ENCODE data around the gene KIF13A. TPM values are rescaled to one million over a fixed set of nuclear protein-coding genes. Genes with fewer than 3 reads are reported as not detected.

Gene KIF13A
- polyA plus RNA-seq, 1 donor from 2014 or later: 1.4 TPM

- no peaks in the 10 kb centered on the region for H3K4me1 Mint-ChIP-seq
- H3K4me3 Mint-ChIP-seq: no peak overlapping the region
- H3K27me3 Mint-ChIP-seq: no peaks in the 10 kb centered on the region
- H3K9me3 Mint-ChIP-seq: no peaks in the 10 kb centered on the region
- H3K36me3 Mint-ChIP-seq: peaks cover 5% of the 10 kb centered on the region
- H3K27ac Mint-ChIP-seq: no peak overlapping the region
Measured at GRCh38 chr6:17842934-17843821, 144.3 kb downstream of the KIF13A start.

DNA sequence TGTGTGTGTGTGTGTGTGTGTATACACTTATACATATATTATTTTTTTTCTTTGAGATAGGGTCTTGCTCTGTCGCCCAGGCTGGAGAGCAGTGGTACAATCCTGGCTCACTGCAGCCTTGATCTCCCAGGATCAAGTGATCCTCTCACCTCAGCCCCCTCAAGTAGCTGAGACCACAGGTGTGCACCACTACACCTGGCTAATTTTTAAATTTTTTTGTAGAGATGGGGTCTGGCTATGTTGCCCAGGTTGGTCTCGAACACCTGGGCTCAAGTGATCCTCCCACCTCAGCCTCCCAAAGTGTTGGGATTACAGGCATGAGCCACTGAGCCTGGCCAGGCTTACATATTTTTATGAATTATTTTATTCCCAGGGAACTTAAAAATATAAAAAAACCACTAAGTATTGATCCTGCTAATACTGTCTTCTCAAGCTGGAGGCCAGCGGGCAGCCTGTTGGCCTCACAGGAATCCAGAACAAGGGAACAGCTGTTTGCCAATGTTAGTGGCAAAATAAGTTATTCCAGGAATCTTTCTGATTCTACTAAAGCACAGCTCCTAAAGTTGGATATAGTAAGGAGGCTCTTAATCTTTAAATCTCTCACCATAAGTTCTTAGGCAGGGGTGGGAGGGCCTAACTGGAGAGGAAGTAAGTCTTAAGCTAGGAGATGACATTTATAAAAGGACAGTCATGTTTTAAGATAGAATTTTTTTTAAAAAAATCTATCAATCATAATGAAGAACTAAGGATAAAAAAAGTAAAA lies 145.2 kb downstream of the KIF13A start:
- peaks cover 3% of the 10 kb centered on the region for H3K36me3 Mint-ChIP-seq
- H3K9me3 Mint-ChIP-seq: no peaks in the 10 kb centered on the region
- H3K27me3 Mint-ChIP-seq: no peaks in the 10 kb centered on the region
- no peak overlapping the region for H3K4me3 Mint-ChIP-seq
- H3K4me1 Mint-ChIP-seq: no peaks in the 10 kb centered on the region
- H3K27ac Mint-ChIP-seq: no peak overlapping the region

DNA sequence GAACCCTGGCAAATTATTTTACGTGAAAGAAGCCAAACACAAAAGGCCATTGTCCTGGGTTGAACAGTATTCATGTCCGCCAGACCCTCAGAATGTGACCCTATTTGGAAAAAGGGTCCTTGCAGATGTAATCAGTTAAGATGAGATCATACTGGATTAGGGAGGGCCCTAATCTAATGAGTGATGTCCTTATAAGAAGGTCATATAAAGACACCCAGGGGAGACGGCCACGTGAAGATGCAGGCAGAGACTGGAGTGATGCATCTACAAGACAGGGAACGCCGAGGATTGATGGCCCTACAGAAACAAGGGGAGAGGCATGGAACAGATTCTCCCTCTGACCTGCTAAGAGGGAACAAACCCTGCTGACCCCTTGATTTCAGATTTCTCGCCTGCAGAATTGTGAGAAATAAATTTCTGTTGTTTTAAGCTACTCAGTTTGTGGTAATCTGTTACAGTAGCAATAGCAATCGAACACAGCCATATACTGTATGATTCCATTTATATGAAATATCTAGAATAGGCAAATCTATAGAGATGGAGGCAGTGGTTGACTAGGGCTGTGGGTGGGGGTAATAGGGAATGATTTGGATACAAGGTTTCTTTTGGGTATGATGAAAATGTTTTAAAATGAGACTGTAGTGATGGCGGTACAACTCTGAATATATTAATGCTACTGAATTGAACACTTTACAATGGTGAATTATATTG lies 147.8 kb downstream of the KIF13A start:
- Mint-ChIP-seq H3K4me1 (no peaks in the 10 kb centered on the region), H3K27ac (no peak overlapping the region), H3K4me3 (no peak overlapping the region)

DNA sequence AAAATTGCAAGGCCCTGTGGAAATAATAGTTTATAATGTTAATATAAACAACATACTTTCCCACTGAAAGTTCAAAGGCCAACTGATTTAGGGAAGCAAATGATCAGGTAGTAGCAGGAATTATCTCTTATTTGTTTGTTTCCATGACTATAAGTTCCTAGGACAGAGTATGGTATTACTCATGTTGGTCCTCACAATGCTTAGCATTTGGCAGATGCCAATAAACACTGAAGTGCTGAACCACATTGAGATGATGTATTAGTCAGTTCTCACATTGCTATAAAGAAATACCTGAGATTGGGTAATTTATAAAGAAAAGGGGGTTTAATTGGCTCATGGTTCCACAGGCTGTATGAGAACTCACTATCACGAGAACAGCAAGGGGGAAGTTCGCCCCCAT lies 151.1 kb downstream of the KIF13A start:
- no peak overlapping the region for H3K4me3 Mint-ChIP-seq
- H3K9me3 Mint-ChIP-seq: no peaks in the 10 kb centered on the region
- H3K27ac Mint-ChIP-seq: no peak overlapping the region
- peaks cover 3% of the 10 kb centered on the region for H3K36me3 Mint-ChIP-seq
- H3K4me1 Mint-ChIP-seq: no peaks in the 10 kb centered on the region
- no peaks in the 10 kb centered on the region for H3K27me3 Mint-ChIP-seq

More for the DNA sequence above, 147.8 kb downstream of the KIF13A start:
- H3K27me3 Mint-ChIP-seq: no peaks in the 10 kb centered on the region
- H3K36me3 Mint-ChIP-seq: peaks cover 5% of the 10 kb centered on the region
- H3K9me3 Mint-ChIP-seq: no peaks in the 10 kb centered on the region

GRCh38 chr6:17835784-17836183 lies 151.7 kb downstream of the KIF13A start:
- no peak overlapping the region for H3K4me3 Mint-ChIP-seq
- no peaks in the 10 kb centered on the region for H3K4me1 Mint-ChIP-seq
- H3K27me3 Mint-ChIP-seq: no peaks in the 10 kb centered on the region
- no peak overlapping the region for H3K27ac Mint-ChIP-seq
- peaks cover 5% of the 10 kb centered on the region for H3K36me3 Mint-ChIP-seq
- no peaks in the 10 kb centered on the region for H3K9me3 Mint-ChIP-seq

GRCh38 chr6:17831135-17831534 lies 156.3 kb downstream of the KIF13A start:
- no peak overlapping the region for H3K4me3 Mint-ChIP-seq
- peaks cover 0 to 1% (median 0%) of the 10 kb centered on the region in 3 donors for H3K4me1 Mint-ChIP-seq
- no peak overlapping the region for H3K27ac Mint-ChIP-seq
- no peaks in the 10 kb centered on the region for H3K27me3 Mint-ChIP-seq
- H3K9me3 Mint-ChIP-seq: no peaks in the 10 kb centered on the region
- peaks cover 7% of the 10 kb centered on the region for H3K36me3 Mint-ChIP-seq

DNA sequence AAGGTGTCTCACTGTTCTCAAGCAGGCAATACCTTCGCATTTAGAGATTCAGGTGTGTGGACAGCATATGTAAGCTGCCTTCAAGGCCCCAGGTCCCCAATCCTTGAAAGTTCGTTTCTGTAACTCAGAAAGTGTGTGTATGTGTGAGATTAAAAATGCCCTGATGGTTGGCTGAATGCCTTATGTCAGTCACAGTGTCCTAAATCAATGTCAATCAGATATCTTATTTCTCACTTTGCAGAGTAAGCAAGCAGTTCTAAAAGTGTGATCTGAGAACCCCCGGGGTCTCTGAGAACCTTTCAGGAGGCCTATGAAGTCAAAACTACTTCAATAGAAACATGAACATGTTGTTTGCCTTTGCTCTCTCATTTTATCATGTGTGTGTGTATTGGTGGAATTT lies 157.5 kb downstream of the KIF13A start:
- Mint-ChIP-seq H3K27ac (no peak overlapping the region), H3K4me3 (no peak overlapping the region), H3K9me3 (no peaks in the 10 kb centered on the region), H3K27me3 (no peaks in the 10 kb centered on the region), H3K4me1 (peaks cover 0 to 1% (median 0%) of the 10 kb centered on the region in 3 donors), H3K36me3 (peaks cover 6% of the 10 kb centered on the region)

- Mint-ChIP-seq H3K4me3 (no peak overlapping the region), H3K36me3 (peaks cover 6% of the 10 kb centered on the region), H3K27me3 (no peaks in the 10 kb centered on the region), H3K9me3 (no peaks in the 10 kb centered on the region), H3K4me1 (peaks cover 0 to 1% (median 0%) of the 10 kb centered on the region in 3 donors), H3K27ac (no peak overlapping the region)
Measured at GRCh38 chr6:17828149-17828548, 159.3 kb downstream of the KIF13A start.

DNA sequence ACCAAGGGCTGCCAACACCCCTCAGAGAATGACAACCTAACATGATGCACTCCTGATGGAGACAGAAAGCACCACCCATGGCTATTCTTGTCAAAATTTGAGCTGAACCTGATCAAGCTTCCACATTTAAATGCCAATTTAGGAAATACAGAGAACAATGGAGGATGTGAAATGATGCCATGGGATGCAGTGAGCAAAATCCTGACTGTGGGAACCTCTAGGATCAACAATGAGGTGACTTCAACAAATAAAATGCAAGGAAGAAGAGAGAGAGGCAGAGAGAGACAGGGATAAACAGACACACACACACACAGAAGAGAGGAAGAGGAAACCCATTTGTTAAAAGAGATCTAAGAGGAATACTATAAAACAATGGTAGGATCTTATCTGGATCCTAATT lies 161.1 kb downstream of the KIF13A start:
- Mint-ChIP-seq H3K36me3 (peaks cover 7% of the 10 kb centered on the region), H3K4me1 (peaks cover 0 to 1% (median 0%) of the 10 kb centered on the region in 3 donors), H3K4me3 (no peak overlapping the region), H3K9me3 (no peaks in the 10 kb centered on the region), H3K27me3 (no peaks in the 10 kb centered on the region), H3K27ac (no peak overlapping the region)

- peaks cover 3% of the 10 kb centered on the region for H3K36me3 Mint-ChIP-seq
- no peaks in the 10 kb centered on the region for H3K4me1 Mint-ChIP-seq
Measured at GRCh38 chr6:17820055-17820454, 167.4 kb downstream of the KIF13A start.

DNA sequence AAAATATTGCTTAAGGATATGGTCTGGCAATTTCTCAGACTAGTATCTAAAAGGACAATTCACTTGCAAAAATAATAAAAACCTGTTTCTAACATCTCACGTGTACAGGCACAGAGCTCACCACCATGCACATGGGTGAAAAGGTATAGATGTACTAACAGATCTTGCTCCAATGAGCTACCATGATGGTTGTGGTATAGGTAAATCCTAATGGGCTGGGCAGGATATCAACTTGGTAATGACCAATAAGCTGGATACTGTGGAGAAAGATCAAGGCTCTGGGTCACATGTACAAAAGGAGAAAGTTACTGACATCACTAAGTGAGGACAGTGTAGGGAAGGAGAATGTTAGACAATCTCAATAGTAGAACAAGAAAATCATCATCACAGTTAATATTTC lies 169.7 kb downstream of the KIF13A start:
- Mint-ChIP-seq H3K4me1 (no peaks in the 10 kb centered on the region), H3K27ac (no peak overlapping the region), H3K27me3 (no peaks in the 10 kb centered on the region)

More at GRCh38 chr6:17820055-17820454, 167.4 kb downstream of the KIF13A start:
- no peaks in the 10 kb centered on the region for H3K9me3 Mint-ChIP-seq
- H3K27ac Mint-ChIP-seq: no peak overlapping the region
- no peaks in the 10 kb centered on the region for H3K27me3 Mint-ChIP-seq
- H3K4me3 Mint-ChIP-seq: no peak overlapping the region

DNA sequence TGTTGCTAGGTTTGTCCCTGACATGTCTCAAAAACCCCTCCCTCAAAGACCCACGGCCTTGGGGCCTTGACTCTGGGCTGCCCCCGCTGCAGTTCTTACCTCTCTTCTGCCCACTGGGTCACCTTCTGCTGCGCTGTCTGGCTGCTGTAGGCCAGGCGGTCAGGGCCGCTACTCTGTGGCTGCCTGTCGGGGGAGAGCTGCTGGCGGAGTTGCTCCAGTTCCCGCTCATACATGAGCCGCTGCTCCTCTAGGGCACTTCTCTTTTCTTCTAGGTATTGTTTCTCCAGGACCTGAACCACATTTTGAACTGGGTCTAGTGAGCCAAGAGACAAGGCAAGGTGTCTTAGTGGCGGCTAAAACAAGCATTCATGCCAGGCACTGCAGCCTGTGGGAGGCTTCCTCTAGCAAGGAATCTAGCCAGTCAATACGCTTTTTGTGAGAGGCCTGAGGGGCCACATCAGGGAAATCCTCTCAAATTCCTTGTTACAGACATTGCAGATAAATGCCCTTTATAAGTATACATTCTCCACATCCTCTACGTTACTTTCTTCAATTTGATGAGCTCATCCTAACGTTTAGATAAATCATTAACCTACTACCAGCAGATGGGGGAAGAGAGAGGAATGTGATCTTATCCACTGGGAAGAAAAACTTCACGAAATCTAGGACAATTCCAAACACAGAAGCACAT lies 170.4 kb downstream of the KIF13A start:
- Mint-ChIP-seq H3K4me1 (no peaks in the 10 kb centered on the region), H3K27ac (no peak overlapping the region), H3K27me3 (no peaks in the 10 kb centered on the region), H3K9me3 (peaks cover 0 to 7% (median 2%) of the 10 kb centered on the region in 3 donors), H3K4me3 (no peak overlapping the region), H3K36me3 (peaks cover 5% of the 10 kb centered on the region)

More for the DNA sequence above, 169.7 kb downstream of the KIF13A start:
- no peak overlapping the region for H3K4me3 Mint-ChIP-seq
- peaks cover 5% of the 10 kb centered on the region for H3K36me3 Mint-ChIP-seq
- H3K9me3 Mint-ChIP-seq: no peaks in the 10 kb centered on the region

GRCh38 chr6:17813542-17813941 lies 173.9 kb downstream of the KIF13A start:
- H3K27ac Mint-ChIP-seq: no peak overlapping the region

GRCh38 chr6:17812311-17812710 lies 175.1 kb downstream of the KIF13A start:
- H3K27ac Mint-ChIP-seq: peak overlapping the region in 1 of 3 donors; percentile 9

More at GRCh38 chr6:17813542-17813941, 173.9 kb downstream of the KIF13A start:
- Mint-ChIP-seq H3K27me3 (no peaks in the 10 kb centered on the region), H3K9me3 (peaks cover 1 to 10% (median 2%) of the 10 kb centered on the region in 3 donors), H3K36me3 (peaks cover 6% of the 10 kb centered on the region), H3K4me1 (no peaks in the 10 kb centered on the region), H3K4me3 (no peak overlapping the region)

More at GRCh38 chr6:17812311-17812710, 175.1 kb downstream of the KIF13A start:
- peaks cover 4% of the 10 kb centered on the region for H3K36me3 Mint-ChIP-seq
- no peaks in the 10 kb centered on the region for H3K4me1 Mint-ChIP-seq
- H3K9me3 Mint-ChIP-seq: peaks cover 1 to 14% (median 2%) of the 10 kb centered on the region in 3 donors
- no peaks in the 10 kb centered on the region for H3K27me3 Mint-ChIP-seq
- H3K4me3 Mint-ChIP-seq: no peak overlapping the region
